ENCODE data around the gene HCAR2.

DNA sequence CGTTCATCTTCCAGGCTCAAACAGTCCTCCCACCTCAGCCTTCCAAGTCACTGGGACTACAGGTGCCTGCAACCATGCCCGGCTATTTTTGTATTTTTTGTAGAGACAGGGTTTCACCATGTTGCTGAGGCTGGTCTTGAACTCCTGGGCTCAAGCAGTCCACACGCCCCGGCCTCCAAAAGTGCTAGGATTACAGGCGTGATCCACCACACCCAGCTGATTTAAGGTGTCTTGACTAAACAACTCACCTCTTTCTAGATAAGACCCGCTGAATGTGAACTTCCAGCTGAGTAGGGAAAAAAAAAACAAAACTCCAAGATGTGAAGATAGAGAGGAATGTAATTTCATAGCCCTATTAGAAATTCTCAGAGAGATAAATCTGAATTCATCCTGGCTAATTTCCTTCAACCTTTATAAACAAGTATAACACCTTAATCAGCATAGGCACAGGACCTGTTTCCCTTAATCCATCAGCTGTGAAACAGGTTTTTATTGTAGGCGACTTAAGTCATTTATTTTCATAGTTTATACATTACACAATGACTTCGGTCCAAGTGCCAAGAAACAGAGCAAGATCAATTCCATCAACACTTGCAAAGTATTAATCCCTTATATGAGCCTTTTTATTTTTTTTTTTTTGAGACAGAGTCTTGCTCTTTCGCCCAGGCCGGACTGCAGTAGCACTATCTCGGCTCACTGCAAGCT is 51.5 kb downstream of the HCAR2 start:
- TF ChIP-seq POLR2A (IDR thresholded peaks at IDR 0.05): no peak
- no peak for TF ChIP-seq EP300 (IDR thresholded peaks at IDR 0.05)
- no peak for TF ChIP-seq POLR2AphosphoS5 (IDR thresholded peaks at IDR 0.05)
- TF ChIP-seq, protein P1, sequence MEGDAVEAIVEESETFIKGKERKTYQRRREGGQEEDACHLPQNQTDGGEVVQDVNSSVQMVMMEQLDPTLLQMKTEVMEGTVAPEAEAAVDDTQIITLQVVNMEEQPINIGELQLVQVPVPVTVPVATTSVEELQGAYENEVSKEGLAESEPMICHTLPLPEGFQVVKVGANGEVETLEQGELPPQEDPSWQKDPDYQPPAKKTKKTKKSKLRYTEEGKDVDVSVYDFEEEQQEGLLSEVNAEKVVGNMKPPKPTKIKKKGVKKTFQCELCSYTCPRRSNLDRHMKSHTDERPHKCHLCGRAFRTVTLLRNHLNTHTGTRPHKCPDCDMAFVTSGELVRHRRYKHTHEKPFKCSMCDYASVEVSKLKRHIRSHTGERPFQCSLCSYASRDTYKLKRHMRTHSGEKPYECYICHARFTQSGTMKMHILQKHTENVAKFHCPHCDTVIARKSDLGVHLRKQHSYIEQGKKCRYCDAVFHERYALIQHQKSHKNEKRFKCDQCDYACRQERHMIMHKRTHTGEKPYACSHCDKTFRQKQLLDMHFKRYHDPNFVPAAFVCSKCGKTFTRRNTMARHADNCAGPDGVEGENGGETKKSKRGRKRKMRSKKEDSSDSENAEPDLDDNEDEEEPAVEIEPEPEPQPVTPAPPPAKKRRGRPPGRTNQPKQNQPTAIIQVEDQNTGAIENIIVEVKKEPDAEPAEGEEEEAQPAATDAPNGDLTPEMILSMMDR (IDR thresholded peaks at IDR 0.05): no peak

Data from sigmoid colon (tissue), 4 donors.